HL-60 (cell line): ENCODE measurements around the gene SDR42E2.

ENCODE experiments used
- DNase-seq, 2 experiments: peaks; one replicate each; pipeline ENCODE4 v3.0.0-alpha.2; 2010 to 2020; ENCODE audit warnings: low read depth in 1 of 2, low spot score in 1 of 2
- H3K27ac ChIP-seq: fragments of 250-450 bp; sonication (Bioruptor Pico); replicated peaks from 2 replicates; pipeline ENCODE4 v1.5.1; 2020; ENCODE audit warnings: mild to moderate bottlenecking, moderate library complexity
- H3K27me3 ChIP-seq: fragments of 250-450 bp; sonication (Bioruptor Pico); 2 replicates; pipeline ENCODE4 v1.5.1; 2021; ENCODE audit warnings: mild to moderate bottlenecking, moderate library complexity; ENCODE audit not compliant: insufficient read depth, poor library complexity, severe bottlenecking
- H3K4me3 ChIP-seq: replicated peaks from 2 replicates; pipeline ENCODE4 v1.5.1; 2011; ENCODE audit warnings: mild to moderate bottlenecking, control low read depth, low read length; ENCODE audit not compliant: insufficient read depth
- CTCF ChIP-seq: IDR thresholded peaks from one replicate; pipeline ENCODE4 v1.5.1; 2011; ENCODE audit warnings: low read length, control low read depth, inconsistent platforms; ENCODE audit not compliant: insufficient read depth
- GABPA ChIP-seq: IDR thresholded peaks from 2 replicates; pipeline ENCODE4 v1.6.1; 2012; ENCODE audit warnings: low read depth
- POLR2AphosphoS5 ChIP-seq: IDR thresholded peaks from 2 replicates; pipeline ENCODE4 v1.6.1; 2012; ENCODE audit warnings: low read depth
- REST ChIP-seq: IDR thresholded peaks from 2 replicates; pipeline ENCODE4 v1.6.1; 2012; ENCODE audit warnings: low read depth; ENCODE audit not compliant: insufficient replicate concordance
- SPI1 ChIP-seq: IDR thresholded peaks from 2 replicates; pipeline ENCODE4 v1.6.1; 2012; ENCODE audit warnings: low read depth, mild to moderate bottlenecking, borderline replicate concordance

The SDR42E2 gene

GRCh38 chr16:22213236-22213635, 50.9 kb downstream of the SDR42E2 start:
- Histone ChIP-seq H3K4me3 (no peak overlapping the region), H3K27ac (no peak overlapping the region)
- no peak for TF ChIP-seq REST
- TF ChIP-seq GABPA: no peak
- no peak for TF ChIP-seq POLR2AphosphoS5
- no peak for TF ChIP-seq CTCF
- TF ChIP-seq SPI1: no peak

DNA sequence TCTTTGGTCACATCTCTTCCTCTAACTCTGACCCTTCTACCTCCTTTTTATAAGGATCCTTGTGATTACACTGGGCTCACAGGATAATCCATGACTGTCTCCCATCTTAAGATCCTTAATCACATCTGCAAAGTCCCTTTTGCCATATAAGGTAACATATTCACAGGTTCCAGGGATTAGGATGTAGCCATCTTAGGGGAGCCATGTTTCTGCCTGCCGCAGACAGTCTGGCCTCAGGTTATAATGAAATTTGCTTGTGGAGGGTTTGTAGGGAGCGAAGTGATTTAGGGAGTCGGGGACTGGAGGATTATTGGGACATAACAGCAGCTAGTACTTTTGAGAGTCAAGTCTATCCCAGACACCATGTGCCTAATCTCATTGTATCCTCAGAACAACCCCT, 51.5 kb downstream of the SDR42E2 start:
- H3K27me3 ChIP-seq: no peaks in the 10 kb centered on the region

More at GRCh38 chr16:22213236-22213635, 50.9 kb downstream of the SDR42E2 start:
- no peaks in the 10 kb centered on the region for H3K27me3 ChIP-seq
- DNase-seq: no peak

GRCh38 chr16:22214402-22214801, 52.1 kb downstream of the SDR42E2 start:
- TF ChIP-seq GABPA: no peak
- TF ChIP-seq REST: no peak
- TF ChIP-seq CTCF: no peak
- no peak for TF ChIP-seq POLR2AphosphoS5
- no peak for TF ChIP-seq SPI1
- no peak for DNase-seq
- H3K27ac ChIP-seq: no peak overlapping the region
- no peak overlapping the region for H3K4me3 ChIP-seq
- no peaks in the 10 kb centered on the region for H3K27me3 ChIP-seq

More for the DNA sequence above, 51.5 kb downstream of the SDR42E2 start:
- H3K4me3 ChIP-seq: no peak overlapping the region
- H3K27ac ChIP-seq: no peak overlapping the region; the same call in 1 of the 2 replicates
- no peak for DNase-seq
- no peak for TF ChIP-seq CTCF
- no peak for TF ChIP-seq REST
- no peak for TF ChIP-seq SPI1
- no peak for TF ChIP-seq POLR2AphosphoS5
- no peak for TF ChIP-seq GABPA
